ENCODE data around the gene TOM1L1.

- TF ChIP-seq POLR2A (IDR thresholded peaks at IDR 0.05) (no peak), POLR2AphosphoS5 (IDR thresholded peaks at IDR 0.05) (no peak), CTCF (IDR thresholded peaks at IDR 0.05) (peak in 5 of 6 experiments; percentile 27 to 67 (median 61))
Measured at GRCh38 chr17:54992797-54993639, 92.4 kb downstream of the TOM1L1 start.
